Amniotic epithelial cell (primary cell): Measurements from ENCODE around the gene DIP2C.

Experiments used
- DNase-seq: peaks from one replicate; pipeline ENCODE4 v3.0.0-alpha.2; 2010; ENCODE audit warnings: low read depth

DIP2C gene

GRCh38 chr10:627032-627992 is 62.2 kb downstream of the DIP2C start:
- no peak for DNase-seq

GRCh38 chr10:625751-626711 is 63.4 kb downstream of the DIP2C start:
- no peak for DNase-seq

GRCh38 chr10:625333-625696 is 64.2 kb downstream of the DIP2C start:
- DNase-seq, result no peak

GRCh38 chr10:624605-625332 is 64.7 kb downstream of the DIP2C start:
- DNase-seq, result peak; percentile 32

GRCh38 chr10:624312-624604 is 65.2 kb downstream of the DIP2C start:
- DNase-seq, result no peak

GRCh38 chr10:623477-624311 is 65.8 kb downstream of the DIP2C start:
- no peak for DNase-seq

GRCh38 chr10:623014-623413 is 66.5 kb downstream of the DIP2C start:
- DNase-seq, result no peak

GRCh38 chr10:621981-622740 is 67.3 kb downstream of the DIP2C start:
- no peak for DNase-seq

GRCh38 chr10:621513-621912 is 68.0 kb downstream of the DIP2C start:
- DNase-seq, result no peak

GRCh38 chr10:620971-621370 is 68.5 kb downstream of the DIP2C start:
- no peak for DNase-seq

GRCh38 chr10:620417-620816 is 69.1 kb downstream of the DIP2C start:
- DNase-seq, result no peak

- no peak for DNase-seq
Observed at GRCh38 chr10:619710-620109, 69.8 kb downstream of the DIP2C start.

GRCh38 chr10:618229-618989 is 71.1 kb downstream of the DIP2C start:
- DNase-seq, result no peak

GRCh38 chr10:617471-617870 is 72.0 kb downstream of the DIP2C start:
- DNase-seq, result no peak

- peak; percentile 83 for DNase-seq
Observed at GRCh38 chr10:615583-616152, 73.8 kb downstream of the DIP2C start.

GRCh38 chr10:614790-615582 is 74.5 kb downstream of the DIP2C start:
- DNase-seq, result no peak

GRCh38 chr10:614139-614711 is 75.2 kb downstream of the DIP2C start:
- DNase-seq, result no peak
